GM20000 (cell line): ENCODE results near the gene HPCAL1.

ENCODE experiments used
- DNase-seq: peaks from one replicate; pipeline ENCODE4 v3.0.0; 2012; ENCODE audit warnings: low spot score
- TF ChIP-seq, protein P1 (sequence below): IDR thresholded peaks from 2 replicates; pipeline ENCODE4 v1.5.1; 2012; ENCODE audit warnings: mild to moderate bottlenecking, control low read depth; ENCODE audit errors: extremely low read depth, missing control alignments

Gene HPCAL1

DNA sequence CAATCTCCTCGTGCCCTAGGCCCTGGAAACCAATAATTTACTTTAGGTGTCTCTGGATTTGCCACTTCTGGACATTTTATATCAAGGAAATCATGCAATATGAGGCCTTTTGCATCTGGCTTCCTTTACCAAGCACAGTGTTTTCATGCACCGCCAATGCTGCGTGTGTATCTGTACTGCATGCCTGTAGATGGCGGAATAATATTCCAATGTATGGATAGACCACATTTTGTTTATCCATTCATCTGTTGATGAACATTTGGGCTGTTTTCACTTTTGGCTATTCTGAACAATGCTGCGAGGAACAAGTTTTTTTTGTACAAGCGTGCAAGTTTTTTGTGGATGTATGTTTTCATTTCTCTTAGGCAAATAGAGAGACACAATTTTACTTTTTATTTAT lies 18.9 kb downstream of the HPCAL1 start:
- no peak for DNase-seq
- TF ChIP-seq, protein P1, sequence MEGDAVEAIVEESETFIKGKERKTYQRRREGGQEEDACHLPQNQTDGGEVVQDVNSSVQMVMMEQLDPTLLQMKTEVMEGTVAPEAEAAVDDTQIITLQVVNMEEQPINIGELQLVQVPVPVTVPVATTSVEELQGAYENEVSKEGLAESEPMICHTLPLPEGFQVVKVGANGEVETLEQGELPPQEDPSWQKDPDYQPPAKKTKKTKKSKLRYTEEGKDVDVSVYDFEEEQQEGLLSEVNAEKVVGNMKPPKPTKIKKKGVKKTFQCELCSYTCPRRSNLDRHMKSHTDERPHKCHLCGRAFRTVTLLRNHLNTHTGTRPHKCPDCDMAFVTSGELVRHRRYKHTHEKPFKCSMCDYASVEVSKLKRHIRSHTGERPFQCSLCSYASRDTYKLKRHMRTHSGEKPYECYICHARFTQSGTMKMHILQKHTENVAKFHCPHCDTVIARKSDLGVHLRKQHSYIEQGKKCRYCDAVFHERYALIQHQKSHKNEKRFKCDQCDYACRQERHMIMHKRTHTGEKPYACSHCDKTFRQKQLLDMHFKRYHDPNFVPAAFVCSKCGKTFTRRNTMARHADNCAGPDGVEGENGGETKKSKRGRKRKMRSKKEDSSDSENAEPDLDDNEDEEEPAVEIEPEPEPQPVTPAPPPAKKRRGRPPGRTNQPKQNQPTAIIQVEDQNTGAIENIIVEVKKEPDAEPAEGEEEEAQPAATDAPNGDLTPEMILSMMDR: no peak

- TF ChIP-seq, protein P1: no peak
- DNase-seq: no peak
Observed at GRCh38 chr2:10322481-10322880, 19.8 kb downstream of the HPCAL1 start.

DNA sequence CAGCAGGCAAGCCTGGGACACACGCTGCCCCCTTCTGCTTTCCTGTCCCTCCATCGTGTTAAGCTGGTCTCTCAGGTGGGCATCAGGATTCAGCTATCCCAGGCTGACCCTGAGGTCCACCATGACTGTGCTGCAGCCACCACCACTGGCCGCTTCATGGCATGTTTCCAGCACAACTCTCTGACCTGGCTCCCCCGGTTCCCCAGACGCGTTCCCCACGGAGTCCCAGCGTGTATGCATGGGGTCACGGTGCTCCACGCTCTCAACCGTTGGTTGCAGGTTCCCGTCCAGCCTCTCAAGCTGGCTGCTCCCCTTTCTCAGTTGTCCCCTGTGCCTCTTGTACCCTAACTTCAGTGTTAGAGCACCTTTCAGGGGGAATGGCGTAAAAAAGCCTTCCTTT lies 20.3 kb downstream of the HPCAL1 start:
- no peak for DNase-seq
- TF ChIP-seq, protein P1: no peak

- DNase-seq: no peak
Observed at GRCh38 chr2:10323535-10323934, 20.8 kb downstream of the HPCAL1 start.

GRCh38 chr2:10324095-10324832 lies 21.6 kb downstream of the HPCAL1 start:
- no peak for DNase-seq
- TF ChIP-seq, protein P1: no peak

More at GRCh38 chr2:10323535-10323934, 20.8 kb downstream of the HPCAL1 start:
- TF ChIP-seq, protein P1: no peak

- TF ChIP-seq, protein P1: no peak
- DNase-seq: no peak
Observed at GRCh38 chr2:10325278-10326145, 22.8 kb downstream of the HPCAL1 start.

DNA sequence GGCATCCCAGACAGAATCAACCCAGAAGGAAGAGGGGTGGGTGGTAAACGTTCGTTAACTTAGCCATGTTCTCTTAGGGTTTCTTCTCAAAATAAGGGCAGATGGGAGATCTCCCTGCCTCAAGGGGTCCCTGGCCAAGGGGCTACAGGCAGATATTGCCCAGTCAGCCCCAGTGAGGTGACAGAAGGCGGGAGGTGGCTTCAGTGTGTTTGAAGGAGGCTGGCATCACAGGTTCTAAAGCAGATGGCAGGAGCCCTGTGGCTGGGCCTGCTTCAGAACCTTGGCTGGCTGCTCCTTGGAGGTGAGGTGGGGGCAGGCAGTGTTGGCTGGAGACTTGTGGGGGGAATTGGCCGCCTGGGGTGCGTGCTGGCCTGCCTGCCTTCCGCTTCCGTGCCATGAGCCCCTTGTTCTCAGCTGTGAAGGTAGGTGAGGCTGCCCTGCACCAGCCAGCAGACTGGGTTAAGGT lies 23.5 kb downstream of the HPCAL1 start:
- TF ChIP-seq, protein P1: no peak
- DNase-seq: no peak
